ENCODE measurements around the gene PTPRU. TPM values are rescaled to one million over a fixed set of nuclear protein-coding genes. Genes with fewer than 3 reads are reported as not detected.

PTPRU gene
- total RNA-seq, 1 experiment from 2014 or later = 40.7 TPM

GRCh38 chr1:29196863-29197589 is 39.3 kb upstream of the PTPRU start:
- Histone ChIP-seq H3K9ac (ENCODE audit: low read length) (no peak overlapping the region), H3K79me2 (ENCODE audit: insufficient read depth, low read length) (no peaks in the 10 kb centered on the region), H2AFZ (ENCODE audit: low read depth, low read length, poor library complexity, severe bottlenecking) (no peak overlapping the region), H3K4me2 (ENCODE audit: low read length) (no peak overlapping the region), H3K27ac (ENCODE audit: low read depth, low read length) (no peak overlapping the region), H3K4me1 (ENCODE audit: control insufficient read depth in 1 of 2, insufficient read depth in 2 of 2, low read length in 2 of 2) (peaks cover under 1 to 5% of the 10 kb centered on the region in 2 experiments; a peak in 3 of 4 replicates), H3K27me3 (ENCODE audit: insufficient read depth, low read length) (no peaks in the 10 kb centered on the region), H3K9me2 (ENCODE audit: insufficient read depth) (no peaks in the 10 kb centered on the region), H4K20me1 (ENCODE audit: insufficient read depth) (no peaks in the 10 kb centered on the region), H3K36me3 (ENCODE audit: control insufficient read depth in 1 of 2, insufficient read depth in 2 of 2, low read length in 2 of 2) (peaks cover 12 to 29% of the 10 kb centered on the region in 2 experiments; a peak in 3 of 4 replicates), H3K9me3 (ENCODE audit: control insufficient read depth in 1 of 2, insufficient read depth in 1 of 2, low read depth in 1 of 2, low read length in 2 of 2) (no peaks in the 10 kb centered on the region), H3K4me3 (replicated peaks in 1 of 2; ENCODE audit: low read depth in 1 of 2, low read length in 2 of 2) (no peak overlapping the region)
- ChIA-PET POLR2A (no interaction called here), CTCF (interaction anchor here (0.8 to 2.1 kb wide), 7 partner anchors 9 to 319 kb away, joined by 3 to 25 read pairs (median 5); partner anchors contain the start of gene SRSF4), RAD21 (ENCODE audit: low non-redundant PET in 1 of 2, low total read pairs in 2 of 2, uncharacterized antibody in 2 of 2, unreplicated experiment in 2 of 2) (interaction anchor here in 1 of 2 experiments (1.5 kb wide), 1 partner anchor 315 kb away, joined by 5 read pairs; no protein-coding TSS in a partner anchor)
- TF ChIP-seq POLR2AphosphoS5 (IDR thresholded peaks at IDR 0.05; ENCODE audit: low read depth, low read length) (no peak), POLR2A (IDR thresholded peaks at IDR 0.05; ENCODE audit: borderline replicate concordance, extremely low read depth, insufficient read depth, insufficient read length) (no peak), TCF7L2 (IDR thresholded peaks at IDR 0.05; ENCODE audit: borderline replicate concordance, extremely low read depth, insufficient read depth, insufficient read length) (no peak), SP1 (IDR thresholded peaks at IDR 0.05; ENCODE audit: low read depth) (no peak), FOSL1 (IDR thresholded peaks at IDR 0.05; ENCODE audit: low read depth) (no peak), RAD21 (IDR thresholded peaks at IDR 0.05; ENCODE audit: low read depth) (no peak), JUND (IDR thresholded peaks at IDR 0.05) (no peak), MAX (IDR thresholded peaks at IDR 0.05) (no peak), CEBPB (IDR thresholded peaks at IDR 0.05; ENCODE audit: low read depth) (no peak), SRF (IDR thresholded peaks at IDR 0.05; ENCODE audit: low read depth) (no peak), ZFX (IDR thresholded peaks at IDR 0.05) (no peak), ELF1 (IDR thresholded peaks at IDR 0.05; ENCODE audit: borderline replicate concordance, low read depth) (no peak), EZH2phosphoT487 (IDR thresholded peaks at IDR 0.05; ENCODE audit: borderline replicate concordance) (no peak)
- TF ChIP-seq, protein P1, sequence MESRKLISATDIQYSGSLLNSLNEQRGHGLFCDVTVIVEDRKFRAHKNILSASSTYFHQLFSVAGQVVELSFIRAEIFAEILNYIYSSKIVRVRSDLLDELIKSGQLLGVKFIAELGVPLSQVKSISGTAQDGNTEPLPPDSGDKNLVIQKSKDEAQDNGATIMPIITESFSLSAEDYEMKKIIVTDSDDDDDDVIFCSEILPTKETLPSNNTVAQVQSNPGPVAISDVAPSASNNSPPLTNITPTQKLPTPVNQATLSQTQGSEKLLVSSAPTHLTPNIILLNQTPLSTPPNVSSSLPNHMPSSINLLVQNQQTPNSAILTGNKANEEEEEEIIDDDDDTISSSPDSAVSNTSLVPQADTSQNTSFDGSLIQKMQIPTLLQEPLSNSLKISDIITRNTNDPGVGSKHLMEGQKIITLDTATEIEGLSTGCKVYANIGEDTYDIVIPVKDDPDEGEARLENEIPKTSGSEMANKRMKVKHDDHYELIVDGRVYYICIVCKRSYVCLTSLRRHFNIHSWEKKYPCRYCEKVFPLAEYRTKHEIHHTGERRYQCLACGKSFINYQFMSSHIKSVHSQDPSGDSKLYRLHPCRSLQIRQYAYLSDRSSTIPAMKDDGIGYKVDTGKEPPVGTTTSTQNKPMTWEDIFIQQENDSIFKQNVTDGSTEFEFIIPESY (IDR thresholded peaks at IDR 0.05; ENCODE audit: extremely low read depth, insufficient replicate concordance, low read length) = no peak
- ATAC-seq (peak; percentile 19), DNase-seq (ENCODE audit: low read depth, low spot score) (no peak)
- intact Hi-C loops (cut with micrococcal nuclease) = loop anchor here (1.0 kb wide), 1 partner anchor 315 kb away; no protein-coding TSS in a partner anchor
- no TSS peak for BruUV-seq (replicated peaks)
